Thyroid gland (tissue), 4 donors: ENCODE measurements around the gene OSR1. TPM values are rescaled to one million over a fixed set of nuclear protein-coding genes. Genes with fewer than 3 reads are reported as not detected.

Source experiments
- DNase-seq, 2 donors: peaks; one replicate each; pipeline ENCODE4 v3.0.0-alpha.2; 2019
- H3K27ac ChIP-seq, 3 donors: fragments of 200-600 bp; sonication (generic); 1 replicate in 2 of 3; 2 replicates in 1 of 3; pipeline ENCODE4 v1.5.1; 2016 to 2019; ENCODE audit warnings: mild to moderate bottlenecking in 1 of 3, moderate library complexity in 1 of 3
- H3K27me3 ChIP-seq: fragments of 200-600 bp; sonication (generic); one replicate; pipeline ENCODE4 v1.5.1; 2019
- H3K36me3 ChIP-seq, 2 donors: fragments of 200-600 bp; sonication (generic); one replicate each; pipeline ENCODE4 v1.5.1; 2016 to 2019
- H3K4me1 ChIP-seq, 2 donors: fragments of 200-600 bp; sonication (generic); one replicate each; pipeline ENCODE4 v1.5.1; 2017 to 2019
- H3K4me3 ChIP-seq, 3 donors: fragments of 200-600 bp; sonication (generic); replicated peaks in 1 of 3; 1 replicate in 2 of 3; 2 replicates in 1 of 3; pipeline ENCODE4 v1.5.1; 2016; ENCODE audit warnings: mild to moderate bottlenecking in 1 of 3
- H3K9me3 ChIP-seq: fragments of 200-600 bp; sonication (generic); one replicate; pipeline ENCODE4 v1.5.1; 2017
- POLR2A ChIP-seq, 2 donors: fragments of 450-650 bp; IDR thresholded peaks; one replicate each; pipeline ENCODE4 v1.6.1; 2017; ENCODE audit warnings: antibody characterized with exemption in 2 of 2, mild to moderate bottlenecking in 2 of 2, moderate library complexity in 1 of 2
- WGBS, 2 donors: methylation state at CpG; one replicate each; pipeline ENCODE4 v1.1.5; 2017; 5-methylcytosine and 5-hydroxymethylcytosine counted together
- intact Hi-C: fragments of 100-400 bp; cut with DNase I; formaldehyde crosslinking; loops from one replicate; pipeline ENCODE4 v1.15.1; 2023
- total RNA-seq, 4 donors: library from RNA; depleted of rRNA; stranded (reverse); fragments of >200 nt; gene quantifications; one replicate each; pipeline ENCODE4 v1.2.3, GENCODE V29; 2016
- TF ChIP-seq, protein P1 (sequence below), 6 experiments: fragments of 200-600 bp in 3 of 6; fragments of 450-650 bp in 3 of 6; sonication (generic) in 3 of 6; IDR thresholded peaks; one replicate each; pipeline ENCODE4 v1.5.1; 2016 to 2019; ENCODE audit warnings: antibody characterized with exemption in 6 of 6, mild to moderate bottlenecking in 2 of 6, inconsistent platforms in 1 of 6, moderate library complexity in 1 of 6

Gene OSR1
- total RNA-seq, 4 donors from 2014 or later = 4.9 to 15.2 (median 10.8) TPM

DNA sequence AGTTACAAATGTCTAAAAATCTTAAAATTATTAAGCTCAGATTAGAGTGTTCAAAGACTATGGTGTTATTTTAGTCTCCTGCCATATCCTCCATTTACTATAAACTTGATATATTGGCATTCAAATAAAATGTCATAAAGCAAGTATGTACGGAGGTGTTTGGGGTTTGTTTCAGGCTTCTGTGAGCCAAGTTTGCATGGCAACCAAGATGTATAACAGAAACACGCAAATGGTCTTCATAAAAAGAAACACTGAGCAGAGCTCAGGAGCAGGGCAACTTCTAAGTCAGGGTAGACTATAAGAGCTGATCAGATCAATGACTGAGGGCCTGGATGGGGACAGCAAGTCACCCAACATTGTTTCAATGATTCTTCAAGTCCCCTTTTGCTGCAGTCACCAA lies 20.5 kb upstream of the OSR1 start:
- no peaks in the 10 kb centered on the region for H3K9me3 ChIP-seq
- no peaks in the 10 kb centered on the region for H3K36me3 ChIP-seq
- TF ChIP-seq POLR2A (IDR thresholded peaks at IDR 0.05) = no peak
- TF ChIP-seq, protein P1, sequence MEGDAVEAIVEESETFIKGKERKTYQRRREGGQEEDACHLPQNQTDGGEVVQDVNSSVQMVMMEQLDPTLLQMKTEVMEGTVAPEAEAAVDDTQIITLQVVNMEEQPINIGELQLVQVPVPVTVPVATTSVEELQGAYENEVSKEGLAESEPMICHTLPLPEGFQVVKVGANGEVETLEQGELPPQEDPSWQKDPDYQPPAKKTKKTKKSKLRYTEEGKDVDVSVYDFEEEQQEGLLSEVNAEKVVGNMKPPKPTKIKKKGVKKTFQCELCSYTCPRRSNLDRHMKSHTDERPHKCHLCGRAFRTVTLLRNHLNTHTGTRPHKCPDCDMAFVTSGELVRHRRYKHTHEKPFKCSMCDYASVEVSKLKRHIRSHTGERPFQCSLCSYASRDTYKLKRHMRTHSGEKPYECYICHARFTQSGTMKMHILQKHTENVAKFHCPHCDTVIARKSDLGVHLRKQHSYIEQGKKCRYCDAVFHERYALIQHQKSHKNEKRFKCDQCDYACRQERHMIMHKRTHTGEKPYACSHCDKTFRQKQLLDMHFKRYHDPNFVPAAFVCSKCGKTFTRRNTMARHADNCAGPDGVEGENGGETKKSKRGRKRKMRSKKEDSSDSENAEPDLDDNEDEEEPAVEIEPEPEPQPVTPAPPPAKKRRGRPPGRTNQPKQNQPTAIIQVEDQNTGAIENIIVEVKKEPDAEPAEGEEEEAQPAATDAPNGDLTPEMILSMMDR (IDR thresholded peaks at IDR 0.05) = no peak
- H3K4me3 ChIP-seq = no peak overlapping the region
- WGBS, 2 donors = 83 to 89% methylated on average over 2 of the region's 2 CpGs
- intact Hi-C loops = no loop called here
- no peak for DNase-seq
- H3K27me3 ChIP-seq = no peaks in the 10 kb centered on the region
- H3K4me1 ChIP-seq = no peaks in the 10 kb centered on the region
- H3K27ac ChIP-seq = no peak overlapping the region

DNA sequence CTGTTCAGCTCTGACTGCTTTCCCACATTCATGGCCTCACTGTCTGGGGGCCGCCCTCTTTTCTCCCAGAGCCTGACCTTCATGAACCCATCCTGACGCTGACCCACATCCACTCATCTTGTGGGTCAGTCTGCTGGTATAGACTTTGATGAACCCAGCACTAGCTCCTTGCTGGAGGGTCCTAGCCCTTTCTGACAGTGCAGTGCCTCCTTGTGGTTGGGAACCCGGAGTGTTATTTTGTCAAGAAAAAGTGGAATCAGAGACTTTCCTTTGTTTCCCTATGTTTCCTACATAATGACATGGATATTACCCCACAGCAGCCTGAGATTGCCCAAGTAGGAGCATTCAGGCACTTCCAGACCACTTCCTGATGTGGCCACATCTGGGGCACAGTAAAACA lies 19.3 kb upstream of the OSR1 start:
- Histone ChIP-seq H3K9me3 (no peaks in the 10 kb centered on the region), H3K27ac (no peak overlapping the region), H3K36me3 (no peaks in the 10 kb centered on the region), H3K27me3 (no peaks in the 10 kb centered on the region), H3K4me1 (no peaks in the 10 kb centered on the region), H3K4me3 (no peak overlapping the region)
- intact Hi-C loops = no loop called here
- WGBS, 2 donors = 91 to 92% methylated on average over 3 of the region's 3 CpGs
- TF ChIP-seq POLR2A (IDR thresholded peaks at IDR 0.05) = no peak
- TF ChIP-seq, protein P1 (IDR thresholded peaks at IDR 0.05) = no peak
- DNase-seq = no peak

DNA sequence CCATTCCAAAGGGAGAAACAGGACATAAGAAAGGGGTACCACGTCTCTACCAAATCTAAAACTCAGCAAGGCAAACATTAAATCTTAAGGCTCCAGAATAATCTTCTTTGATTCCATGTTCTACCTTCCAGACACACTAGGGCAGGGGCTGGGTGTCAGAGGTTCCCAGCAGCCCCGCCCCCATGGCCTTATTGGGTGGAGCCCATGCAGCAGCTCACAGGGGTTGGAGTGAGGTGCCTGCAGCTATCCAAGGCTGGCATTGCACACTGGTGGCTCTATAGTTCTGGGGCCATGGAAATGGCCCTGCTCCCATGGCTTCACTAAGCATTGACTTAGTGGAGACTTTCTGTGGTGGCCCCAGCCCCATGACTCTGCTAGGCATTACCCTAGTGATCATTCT lies 14.9 kb upstream of the OSR1 start:
- no peaks in the 10 kb centered on the region for H3K9me3 ChIP-seq
- no peak overlapping the region for H3K27ac ChIP-seq
- H3K4me1 ChIP-seq = no peaks in the 10 kb centered on the region
- H3K4me3 ChIP-seq = no peak overlapping the region
- WGBS, 2 donors = 83 to 88% methylated on average over 2 of the region's 2 CpGs
- DNase-seq = no peak
- no peak for TF ChIP-seq POLR2A (IDR thresholded peaks at IDR 0.05)
- TF ChIP-seq, protein P1 (IDR thresholded peaks at IDR 0.05) = no peak
- intact Hi-C loops = no loop called here
- H3K36me3 ChIP-seq = no peaks in the 10 kb centered on the region
- no peaks in the 10 kb centered on the region for H3K27me3 ChIP-seq

DNA sequence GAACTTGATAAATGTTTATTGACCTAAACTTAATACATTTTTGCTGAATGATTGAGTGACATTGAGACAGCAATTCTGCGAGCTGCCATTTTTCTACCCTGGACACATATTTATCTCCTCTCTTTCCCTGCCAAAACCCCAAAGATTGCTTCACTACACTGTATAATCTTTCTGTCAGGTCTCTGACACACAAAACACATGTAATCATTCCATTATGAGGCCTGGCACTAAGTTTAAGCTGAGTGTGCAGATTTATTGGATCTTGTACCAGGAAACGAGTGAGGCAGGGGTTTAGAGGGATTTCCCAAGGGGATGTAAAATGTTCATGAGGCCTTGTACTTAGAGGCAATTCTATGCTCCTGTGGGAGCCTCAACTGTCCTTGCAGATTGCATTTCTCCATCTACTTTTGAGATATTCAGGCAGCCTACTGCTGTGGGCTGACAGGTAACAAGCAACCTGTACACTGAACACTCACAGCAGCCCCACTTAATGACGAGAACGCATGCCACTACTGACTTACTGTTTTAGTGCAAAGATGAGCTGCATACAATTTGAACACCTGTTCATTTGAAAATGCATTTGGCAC lies 13.7 kb upstream of the OSR1 start:
- Histone ChIP-seq H3K9me3 (no peaks in the 10 kb centered on the region), H3K27ac (no peak overlapping the region), H3K36me3 (no peaks in the 10 kb centered on the region), H3K27me3 (no peaks in the 10 kb centered on the region), H3K4me1 (no peaks in the 10 kb centered on the region), H3K4me3 (no peak overlapping the region)
- 74 to 80% methylated on average over 4 of the region's 4 CpGs for WGBS, 2 donors
- intact Hi-C loops = no loop called here
- no peak for DNase-seq
- no peak for TF ChIP-seq POLR2A (IDR thresholded peaks at IDR 0.05)

GRCh38 chr2:19369341-19369955 lies 11.0 kb upstream of the OSR1 start:
- WGBS, 2 donors = 73 to 81% methylated on average over 2 of the region's 2 CpGs
- no peaks in the 10 kb centered on the region for H3K36me3 ChIP-seq

More at GRCh38 chr2:19369341-19369955, 11.0 kb upstream of the OSR1 start:
- Histone ChIP-seq H3K4me1 (no peaks in the 10 kb centered on the region), H3K27me3 (no peaks in the 10 kb centered on the region), H3K27ac (no peak overlapping the region), H3K4me3 (no peak overlapping the region), H3K9me3 (no peaks in the 10 kb centered on the region)
- no peak for TF ChIP-seq POLR2A (IDR thresholded peaks at IDR 0.05)
- TF ChIP-seq, protein P1 (IDR thresholded peaks at IDR 0.05) = no peak
- no peak for DNase-seq
- intact Hi-C loops = loop anchor here (5.0 to 10.0 kb wide), 2 partner anchors 495 to 617 kb away; no protein-coding TSS in a partner anchor
